Mesodermal cell (in vitro differentiated cells): ENCODE measurements around the gene POLR2A.

Experiments
- H3K27ac ChIP-seq: 2 replicates; pipeline ENCODE4 v1.7.0; 2013; ENCODE audit warnings: mild to moderate bottlenecking, low read depth, low read length, moderate library complexity; ENCODE audit not compliant: severe bottlenecking
- H3K36me3 ChIP-seq: 2 replicates; pipeline ENCODE4 v1.7.1; 2013; ENCODE audit warnings: mild to moderate bottlenecking, low read length, moderate library complexity; ENCODE audit not compliant: control insufficient read depth, insufficient read depth
- H3K4me1 ChIP-seq: one replicate; pipeline ENCODE4 v1.7.1; 2013; ENCODE audit warnings: mild to moderate bottlenecking, low read length; ENCODE audit not compliant: insufficient read depth, control insufficient read depth, poor library complexity, severe bottlenecking
- H3K4me3 ChIP-seq: 2 replicates; pipeline ENCODE4 v1.7.0; 2013; ENCODE audit warnings: low read length, control low read depth, mild to moderate bottlenecking; ENCODE audit not compliant: insufficient read depth, poor library complexity, severe bottlenecking; ENCODE audit errors: extremely low read depth
- H3K9me3 ChIP-seq: 2 replicates; pipeline ENCODE4 v1.7.1; 2013; ENCODE audit warnings: mild to moderate bottlenecking, low read length, moderate library complexity; ENCODE audit not compliant: control insufficient read depth
- WGBS, 2 experiments: methylation state at CpG; one replicate each; pipeline ENCODE4 v1.1.5; 2013; ENCODE audit warnings: missing lambda C conversion rate in 2 of 2; ENCODE audit not compliant: insufficient coverage in 2 of 2; 5-methylcytosine and 5-hydroxymethylcytosine counted together

Gene POLR2A

DNA sequence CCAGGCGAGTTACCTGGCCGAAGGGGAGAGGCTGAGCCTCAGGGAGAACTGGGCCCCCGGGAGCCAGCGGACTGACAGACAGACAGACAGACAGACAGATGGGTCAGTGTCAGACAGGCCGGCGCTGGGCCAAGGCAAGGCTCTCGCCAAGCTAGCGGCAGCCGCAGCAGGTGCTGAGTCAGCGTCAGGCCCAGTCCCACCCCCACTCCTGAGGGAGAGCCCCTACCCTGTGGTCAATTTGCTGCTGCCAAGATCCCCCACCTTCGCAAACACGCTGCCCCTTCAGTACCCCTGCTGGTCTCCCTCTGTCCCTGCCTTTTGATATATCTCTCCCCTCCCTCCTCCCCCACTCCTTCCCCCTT is 43.4 kb upstream of the POLR2A start:
- no peaks in the 10 kb centered on the region for H3K9me3 ChIP-seq
- no peaks in the 10 kb centered on the region for H3K36me3 ChIP-seq
- peak overlapping the region; percentile 75 for H3K4me3 ChIP-seq
- peaks cover 19% of the 10 kb centered on the region for H3K4me1 ChIP-seq
- WGBS, 2 experiments, result 3 to 11% methylated on average over 7 to 10 of the region's 12 CpGs
- peak overlapping the region; percentile 91 for H3K27ac ChIP-seq

GRCh38 chr17:7441266-7441665 is 42.9 kb upstream of the POLR2A start:
- Histone ChIP-seq H3K4me3 (no peak overlapping the region), H3K36me3 (no peaks in the 10 kb centered on the region), H3K9me3 (no peaks in the 10 kb centered on the region), H3K27ac (peak overlapping the region; percentile 91), H3K4me1 (peaks cover 19% of the 10 kb centered on the region)
- WGBS, 2 experiments, result 60 to 66% methylated on average over 3 to 5 of the region's 7 CpGs

DNA sequence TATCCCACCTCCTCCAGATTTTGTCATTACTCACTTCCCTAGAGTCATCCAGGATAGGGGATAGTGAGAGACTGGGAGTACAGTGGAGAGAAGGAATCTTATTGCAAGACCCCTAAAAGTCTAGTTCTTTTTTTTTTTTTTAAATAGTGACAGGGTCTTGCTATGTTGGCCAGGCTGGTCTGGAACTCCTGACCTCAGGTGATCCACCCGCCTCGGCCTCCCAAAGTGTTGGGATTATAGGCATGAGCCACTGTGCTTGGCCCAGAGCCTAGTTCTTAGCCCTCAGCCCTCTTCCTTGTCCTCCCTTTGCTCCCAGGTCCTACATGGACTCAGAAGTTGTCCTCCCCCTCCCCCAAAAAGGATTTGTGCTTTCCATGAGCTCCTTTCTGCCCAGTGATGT is 42.0 kb upstream of the POLR2A start:
- no peaks in the 10 kb centered on the region for H3K36me3 ChIP-seq
- H3K27ac ChIP-seq, result no peak overlapping the region
- H3K9me3 ChIP-seq, result no peaks in the 10 kb centered on the region

DNA sequence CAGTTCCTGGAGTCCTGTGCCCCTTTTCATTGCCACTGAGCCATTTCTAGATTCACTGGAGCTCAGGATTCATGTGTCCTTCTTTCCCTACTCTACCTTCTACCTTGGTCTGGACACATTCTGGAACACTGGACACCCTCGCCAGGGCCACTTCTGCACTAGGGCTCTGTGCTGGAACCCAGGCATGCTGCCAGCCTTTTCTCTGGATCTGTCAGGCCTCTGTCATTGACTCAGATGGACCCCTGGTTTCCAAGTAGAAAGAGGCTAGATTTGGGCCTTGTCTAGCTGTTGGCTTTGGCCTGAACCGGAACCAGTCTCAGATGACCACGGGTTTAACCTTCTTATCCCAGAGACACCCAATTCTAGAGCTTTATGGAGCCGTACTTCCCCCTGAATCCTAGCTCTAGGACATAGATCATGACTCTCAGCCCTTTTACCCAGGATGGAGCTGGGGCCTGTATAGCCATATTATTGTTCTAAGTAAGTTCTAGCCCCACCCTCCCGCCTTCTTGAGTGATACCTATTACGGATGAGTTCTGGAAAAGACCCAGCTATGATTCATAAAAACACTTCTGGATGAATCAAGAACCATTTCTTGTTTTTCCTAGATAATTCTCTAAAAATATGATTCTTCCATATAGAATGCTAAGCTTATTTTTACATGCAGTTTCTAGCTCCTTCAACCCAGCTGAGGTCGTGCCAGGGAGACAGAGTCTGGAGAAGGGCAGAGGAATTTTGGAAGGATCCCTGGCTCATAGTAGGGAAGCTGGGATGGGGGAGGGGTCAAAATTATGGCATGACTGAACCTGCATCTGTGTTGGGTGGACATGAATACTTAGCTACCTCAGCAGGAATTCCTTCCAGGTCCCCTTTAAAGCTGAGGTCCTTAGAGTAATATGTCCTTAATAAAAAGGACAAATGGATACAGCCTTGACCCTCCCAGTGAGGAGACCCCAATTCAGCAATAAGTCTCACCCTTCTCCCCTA is 40.4 kb upstream of the POLR2A start:
- no peak overlapping the region for H3K27ac ChIP-seq
- WGBS, 2 experiments, result 81 to 83% methylated on average over 5 to 7 of the region's 7 CpGs
- H3K4me3 ChIP-seq, result no peak overlapping the region
- H3K4me1 ChIP-seq, result peaks cover 9% of the 10 kb centered on the region
- no peaks in the 10 kb centered on the region for H3K9me3 ChIP-seq
- H3K36me3 ChIP-seq, result no peaks in the 10 kb centered on the region

More for the DNA sequence above, 42.0 kb upstream of the POLR2A start:
- WGBS, 2 experiments, result 100% methylated on average over 2 of the region's 2 CpGs
- Histone ChIP-seq H3K4me3 (no peak overlapping the region), H3K4me1 (peaks cover 19% of the 10 kb centered on the region)

- H3K27ac ChIP-seq, result peak within 1 kb of the TSS; percentile 45
- H3K9me3 ChIP-seq, result no peaks in the 10 kb centered on the region
- 2 to 5% methylated on average over 45 to 47 of the region's 51 CpGs for WGBS, 2 experiments
- H3K36me3 ChIP-seq, result no peaks in the 10 kb centered on the region
- H3K4me3 ChIP-seq, result peak within 1 kb of the TSS; percentile 44
- peaks cover 9% of the 10 kb centered on the region for H3K4me1 ChIP-seq
These were observed 39.2 kb upstream of the POLR2A start, which contains the start of gene CHRNB1 for GRCh38 chr17:7444682-7445618. Gene CHRNB1, plus strand, starts transcription at chr17:7445061. Its CDS starts 67 bp downstream, at chr17:7445128.

- 2 to 5% methylated on average over 7 to 13 of the region's 16 CpGs for WGBS, 2 experiments
- H3K36me3 ChIP-seq, result no peaks in the 10 kb centered on the region
- H3K27ac ChIP-seq, result peak overlapping the region; percentile 45
- no peaks in the 10 kb centered on the region for H3K9me3 ChIP-seq
- peaks cover 9% of the 10 kb centered on the region for H3K4me1 ChIP-seq
- H3K4me3 ChIP-seq, result peak overlapping the region; percentile 44
These were observed 38.6 kb upstream of the POLR2A start for GRCh38 chr17:7445619-7445968.

GRCh38 chr17:7448461-7448860 is 35.7 kb upstream of the POLR2A start:
- Histone ChIP-seq H3K27ac (no peak overlapping the region), H3K4me3 (no peak overlapping the region), H3K9me3 (no peaks in the 10 kb centered on the region), H3K4me1 (peaks cover 4% of the 10 kb centered on the region), H3K36me3 (no peaks in the 10 kb centered on the region)
- 89 to 100% methylated on average over 1 to 4 of the region's 7 CpGs for WGBS, 2 experiments

- Histone ChIP-seq H3K36me3 (peaks cover 30% of the 10 kb centered on the region), H3K4me3 (no peak overlapping the region), H3K4me1 (no peaks in the 10 kb centered on the region), H3K27ac (no peak overlapping the region), H3K9me3 (no peaks in the 10 kb centered on the region)
- no CpG with 5 or more reads among the region's 3 CpGs for WGBS, 2 experiments
These were observed 24.1 kb upstream of the POLR2A start for GRCh38 chr17:7459961-7460545.

GRCh38 chr17:7460850-7461660 is 23.1 kb upstream of the POLR2A start:
- no peaks in the 10 kb centered on the region for H3K9me3 ChIP-seq
- no peak overlapping the region for H3K27ac ChIP-seq
- 87 to 88% methylated on average over 5 to 7 of the region's 7 CpGs for WGBS, 2 experiments
- no peaks in the 10 kb centered on the region for H3K4me1 ChIP-seq
- no peak overlapping the region for H3K4me3 ChIP-seq
- peaks cover 38% of the 10 kb centered on the region for H3K36me3 ChIP-seq
